ENCODE data around the gene NWD2.

NWD2 gene

GRCh38 chr4:37304612-37305011 lies 60.1 kb downstream of the NWD2 start:
- DNase-seq (ENCODE audit: low read depth, low spot score): no peak

- no peak for DNase-seq (ENCODE audit: low read depth, low spot score)
These were observed 61.4 kb downstream of the NWD2 start for GRCh38 chr4:37305984-37306383.

DNA sequence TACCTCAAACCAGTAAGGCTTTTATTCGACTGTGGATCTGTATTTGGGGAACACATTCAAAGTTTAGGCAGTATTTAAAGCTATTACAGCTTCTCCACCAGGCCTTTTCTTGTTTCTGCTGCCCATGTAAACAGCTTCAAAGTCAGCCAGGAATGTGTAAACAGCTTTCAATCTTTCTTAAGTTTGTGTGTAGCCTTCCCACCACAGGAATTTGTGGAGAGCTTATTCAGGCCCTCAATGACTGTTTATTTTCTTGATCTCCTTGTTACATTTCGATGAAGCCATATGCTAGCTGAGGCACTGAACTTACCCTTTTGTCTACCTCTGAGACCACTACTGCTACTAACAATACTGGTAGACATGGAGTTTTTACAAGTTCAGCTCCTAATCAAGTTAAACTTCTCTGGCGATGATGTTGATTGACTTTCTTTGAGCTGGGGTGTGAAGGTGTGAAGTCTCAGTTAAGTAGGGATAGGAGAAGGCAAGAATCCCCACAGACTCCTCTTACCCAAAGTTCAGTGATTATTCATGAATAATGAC lies 72.6 kb downstream of the NWD2 start:
- DNase-seq (ENCODE audit: low read depth, low spot score): no peak

DNA sequence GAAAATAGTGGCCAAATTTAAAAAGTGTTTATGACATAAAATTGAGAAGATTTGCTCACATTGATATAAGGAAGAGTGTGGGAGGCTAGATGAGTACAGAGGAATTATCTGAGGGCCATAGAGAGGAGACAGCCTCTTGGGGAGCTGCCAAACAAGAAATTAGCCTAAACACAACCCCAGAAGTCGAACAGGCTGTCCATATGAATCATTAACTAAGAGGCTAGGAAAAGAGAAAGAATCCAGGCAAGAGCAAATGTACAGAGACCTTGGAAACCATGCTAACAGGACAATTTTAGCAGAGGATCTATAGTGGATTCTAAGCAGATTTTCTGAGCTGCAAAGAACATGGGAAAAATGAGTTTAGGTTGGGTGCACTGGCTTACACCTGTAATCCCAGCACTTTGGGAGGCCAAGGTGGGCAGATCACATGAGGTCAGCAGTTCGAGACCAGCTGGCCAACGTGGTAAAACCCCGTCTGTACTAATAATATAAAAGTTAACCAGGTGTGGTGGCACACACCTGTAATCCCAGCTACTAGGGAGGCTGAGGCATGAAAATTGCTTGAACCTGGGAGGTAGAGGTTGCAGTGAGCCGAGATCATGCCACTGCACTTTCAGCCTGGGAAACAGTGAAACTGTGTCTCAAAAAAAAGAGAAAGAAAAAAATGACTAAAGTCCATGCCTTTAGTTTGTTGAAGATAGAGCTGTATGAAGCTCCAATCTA lies 76.1 kb downstream of the NWD2 start:
- no peak for DNase-seq (ENCODE audit: low read depth, low spot score)

GRCh38 chr4:37322122-37322521 lies 77.6 kb downstream of the NWD2 start:
- DNase-seq (ENCODE audit: low read depth, low spot score): no peak

GRCh38 chr4:37324546-37324945 lies 80.0 kb downstream of the NWD2 start:
- no peak for DNase-seq (ENCODE audit: low read depth, low spot score)

- DNase-seq (ENCODE audit: low read depth, low spot score): no peak
These were observed 82.3 kb downstream of the NWD2 start for GRCh38 chr4:37326852-37327251.

- DNase-seq (ENCODE audit: low read depth, low spot score): no peak
These were observed 94.4 kb downstream of the NWD2 start for GRCh38 chr4:37338972-37339371.

- no peak for DNase-seq (ENCODE audit: low read depth, low spot score)
These were observed 114.2 kb downstream of the NWD2 start for GRCh38 chr4:37358748-37359147.

GRCh38 chr4:37359261-37359660 lies 114.7 kb downstream of the NWD2 start:
- no peak for DNase-seq (ENCODE audit: low read depth, low spot score)

- DNase-seq (ENCODE audit: low read depth, low spot score): no peak
These were observed 121.3 kb downstream of the NWD2 start for GRCh38 chr4:37365888-37366287.

DNA sequence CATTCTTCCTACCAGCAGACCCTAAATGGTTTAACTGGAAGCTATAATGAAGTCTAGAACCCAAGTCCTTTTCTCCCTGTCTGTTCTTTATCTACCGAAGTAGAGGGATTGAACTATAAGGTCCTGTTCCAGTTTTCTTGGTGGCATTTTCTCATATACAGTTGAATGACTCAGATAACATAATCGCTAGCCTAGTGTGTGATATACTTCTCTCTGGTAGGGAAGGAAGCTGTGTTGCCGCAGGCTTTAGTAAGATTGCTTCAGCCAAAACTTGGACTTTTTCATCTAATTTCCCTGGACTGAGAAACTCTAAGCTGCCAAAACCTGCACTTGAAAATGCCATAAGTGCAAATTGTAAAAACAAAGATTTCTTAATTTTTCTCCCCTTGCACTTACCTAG lies 123.4 kb downstream of the NWD2 start:
- DNase-seq (ENCODE audit: low read depth, low spot score): no peak

- DNase-seq (ENCODE audit: low read depth, low spot score): no peak
These were observed 125.5 kb downstream of the NWD2 start for GRCh38 chr4:37370052-37370451.

- DNase-seq (ENCODE audit: low read depth, low spot score): no peak
These were observed 136.6 kb downstream of the NWD2 start for GRCh38 chr4:37381040-37381668.

DNA sequence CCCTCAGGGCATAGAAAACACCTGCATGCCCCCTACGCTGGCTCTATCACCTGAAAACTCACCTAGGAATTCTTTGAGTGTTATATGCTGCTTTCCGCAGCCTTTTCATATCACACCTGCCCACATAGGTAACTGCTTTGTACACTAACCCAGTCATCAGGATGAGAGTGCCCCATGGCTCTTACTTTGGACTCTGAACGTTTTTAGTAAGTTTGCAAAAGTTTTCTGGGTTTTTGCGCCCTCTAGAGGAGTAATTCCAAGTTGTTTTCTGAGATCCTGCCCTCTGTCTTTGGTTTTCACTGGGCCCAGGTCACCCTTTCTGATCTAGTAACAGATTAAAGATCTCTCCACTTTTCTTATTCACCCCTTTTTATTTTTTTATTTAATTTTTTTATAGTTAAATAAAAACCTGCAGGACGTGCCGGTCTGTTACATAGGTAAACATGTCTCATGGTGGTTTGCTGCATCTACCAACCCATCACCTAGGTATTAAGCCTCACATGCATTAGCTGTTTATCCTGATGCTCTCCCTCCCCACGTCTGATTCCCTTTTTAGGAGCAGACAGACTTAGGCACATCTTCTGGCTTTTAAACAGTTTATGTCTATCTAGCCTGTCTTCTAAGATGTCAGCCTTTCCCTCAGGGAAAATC lies 139.2 kb downstream of the NWD2 start:
- no peak for DNase-seq (ENCODE audit: low read depth, low spot score)

GRCh38 chr4:37385424-37385823 lies 140.9 kb downstream of the NWD2 start:
- DNase-seq (ENCODE audit: low read depth, low spot score): no peak

DNA sequence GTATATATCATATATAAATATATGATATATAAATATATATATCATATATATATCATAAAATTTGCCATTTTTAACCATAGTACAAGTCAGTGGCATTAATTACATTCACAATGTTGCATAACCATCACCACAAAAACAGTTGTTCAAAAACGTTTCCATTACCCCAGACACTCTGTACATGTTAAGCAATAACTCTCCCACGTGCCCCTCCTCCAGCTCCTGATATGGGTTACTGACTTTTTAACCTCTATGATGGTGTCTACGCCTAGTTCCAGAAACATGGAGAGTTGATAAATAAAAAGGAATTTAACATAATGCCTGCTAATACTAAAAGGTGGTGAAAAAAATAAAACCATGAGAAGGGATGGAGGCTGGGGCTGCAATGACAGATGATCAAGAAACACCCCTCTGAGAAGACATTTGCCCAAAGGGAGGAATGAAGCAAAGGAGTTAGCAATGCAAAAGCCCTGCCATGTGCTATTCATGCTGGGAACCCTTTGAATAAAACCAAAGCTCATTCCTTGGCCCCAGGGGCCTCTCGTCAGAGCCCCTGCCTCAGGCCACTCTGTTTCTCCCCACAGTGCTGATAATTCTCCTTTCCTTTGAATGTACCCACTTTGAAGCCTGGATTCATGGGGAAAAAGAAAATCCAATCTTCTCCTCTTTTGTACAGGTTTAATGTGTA lies 144.3 kb downstream of the NWD2 start:
- no peak for DNase-seq (ENCODE audit: low read depth, low spot score)

DNA sequence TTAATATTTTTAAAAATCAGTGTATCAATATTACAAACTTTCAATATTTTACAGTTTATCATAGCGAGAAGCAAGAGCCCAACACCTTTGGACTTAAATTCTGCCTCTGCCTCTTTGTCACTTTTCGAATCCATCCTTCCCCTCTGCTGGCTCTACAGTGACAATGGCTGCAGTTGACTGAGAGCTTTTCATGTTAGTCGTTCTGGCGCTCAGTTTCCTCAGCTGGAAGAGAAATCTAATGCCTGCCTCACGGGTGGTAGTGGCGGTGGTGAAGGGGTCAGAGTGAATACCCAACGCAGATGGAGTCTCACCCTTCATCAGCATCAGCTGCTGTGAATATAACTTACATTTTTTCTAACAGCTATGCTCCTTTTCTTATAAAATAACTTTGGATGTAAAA lies 144.8 kb downstream of the NWD2 start:
- no peak for DNase-seq (ENCODE audit: low read depth, low spot score)

GRCh38 chr4:37389967-37390580 lies 145.5 kb downstream of the NWD2 start:
- DNase-seq (ENCODE audit: low read depth, low spot score): no peak

DNA sequence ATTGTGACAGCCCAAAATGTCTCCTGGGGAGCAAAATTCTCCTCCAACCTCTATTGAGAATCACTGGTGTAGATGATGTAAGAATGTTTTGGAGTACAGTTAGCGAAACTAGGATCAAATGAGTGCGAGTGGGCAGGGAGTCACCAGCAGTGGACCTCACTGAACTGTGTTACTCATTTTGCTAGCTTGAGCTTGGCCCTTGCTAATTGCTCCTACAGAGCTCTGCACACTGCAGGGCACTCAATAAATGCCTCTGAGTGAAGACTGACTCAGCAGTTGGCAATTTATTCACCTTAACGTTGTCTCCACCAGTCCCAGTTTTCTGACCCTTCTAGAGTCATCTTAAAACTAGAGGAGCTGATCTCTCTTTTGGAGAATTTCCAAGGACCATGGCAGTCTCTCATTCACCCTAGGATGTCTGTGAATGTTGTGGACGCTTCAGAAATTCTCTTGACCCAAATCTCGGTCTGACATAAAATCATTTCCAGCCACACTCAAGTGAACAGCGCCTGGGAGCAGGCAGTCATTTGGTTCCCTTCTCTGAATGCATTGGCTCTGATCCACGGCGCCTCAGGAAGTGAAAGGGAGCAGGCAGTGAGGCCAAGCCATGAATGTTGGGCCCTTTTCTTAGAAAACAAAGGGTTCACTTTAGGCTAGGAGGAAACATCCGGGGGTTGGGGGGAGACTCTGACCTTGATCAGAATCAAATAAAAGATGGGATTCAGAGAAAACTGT lies 148.1 kb downstream of the NWD2 start:
- DNase-seq (ENCODE audit: low read depth, low spot score): no peak

- no peak for DNase-seq (ENCODE audit: low read depth, low spot score)
These were observed 148.8 kb downstream of the NWD2 start for GRCh38 chr4:37393321-37393720.
